ENCODE measurements around the gene ULK4.
A peak's percentile ranks its signal among the peaks of the same experiment; 100 is the strongest.
"Not testable (repeated sequence)": the region's sequence is repeated elsewhere in the genome, so short reads cannot be mapped to it uniquely, and the experiment has no call there.

Gene ULK4

GRCh38 chr3:41450416-41451231, 511.3 kb downstream of the ULK4 start:
- in situ Hi-C loops (cut with HindIII; ENCODE audit: low pct_ligation_motif_present, low pct_unique_long_range_greater_than_20kb, low sequenced_read_pairs) = no loop called here
- DNase-seq = peak; percentile 13

- no peak for DNase-seq
- in situ Hi-C loops (cut with HindIII; ENCODE audit: low pct_ligation_motif_present, low pct_unique_long_range_greater_than_20kb, low sequenced_read_pairs) = no loop called here
Measured at GRCh38 chr3:41448396-41448795, 513.5 kb downstream of the ULK4 start.

GRCh38 chr3:41447701-41448100, 514.2 kb downstream of the ULK4 start:
- in situ Hi-C loops (cut with HindIII; ENCODE audit: low pct_ligation_motif_present, low pct_unique_long_range_greater_than_20kb, low sequenced_read_pairs) = no loop called here
- DNase-seq = no peak

- DNase-seq; in situ Hi-C loops (cut with HindIII; ENCODE audit: low pct_ligation_motif_present, low pct_unique_long_range_greater_than_20kb, low sequenced_read_pairs): not testable (repeated sequence)
Measured at GRCh38 chr3:41446316-41446715, 515.6 kb downstream of the ULK4 start.

- DNase-seq = no peak
- in situ Hi-C loops (cut with HindIII; ENCODE audit: low pct_ligation_motif_present, low pct_unique_long_range_greater_than_20kb, low sequenced_read_pairs) = no loop called here
Measured at GRCh38 chr3:41441568-41441967, 520.3 kb downstream of the ULK4 start.

- in situ Hi-C loops (cut with HindIII; ENCODE audit: low pct_ligation_motif_present, low pct_unique_long_range_greater_than_20kb, low sequenced_read_pairs) = no loop called here
- no peak for DNase-seq
Measured at GRCh38 chr3:41441139-41441538, 520.8 kb downstream of the ULK4 start.

- in situ Hi-C loops (cut with HindIII; ENCODE audit: low pct_ligation_motif_present, low pct_unique_long_range_greater_than_20kb, low sequenced_read_pairs) = no loop called here
- DNase-seq = no peak
Measured at GRCh38 chr3:41436983-41437382, 524.9 kb downstream of the ULK4 start.

- in situ Hi-C loops (cut with HindIII; ENCODE audit: low pct_ligation_motif_present, low pct_unique_long_range_greater_than_20kb, low sequenced_read_pairs) = no loop called here
Measured at GRCh38 chr3:41434781-41435180, 527.1 kb downstream of the ULK4 start.

GRCh38 chr3:41431386-41431785, 530.5 kb downstream of the ULK4 start:
- in situ Hi-C loops (cut with HindIII; ENCODE audit: low pct_ligation_motif_present, low pct_unique_long_range_greater_than_20kb, low sequenced_read_pairs) = no loop called here
- peak; percentile 63 for DNase-seq

More at GRCh38 chr3:41434781-41435180, 527.1 kb downstream of the ULK4 start:
- DNase-seq = no peak

- in situ Hi-C loops (cut with HindIII; ENCODE audit: low pct_ligation_motif_present, low pct_unique_long_range_greater_than_20kb, low sequenced_read_pairs) = no loop called here
Measured at GRCh38 chr3:41430886-41431285, 531.0 kb downstream of the ULK4 start.

GRCh38 chr3:41430391-41430790, 531.5 kb downstream of the ULK4 start:
- DNase-seq = no peak
- in situ Hi-C loops (cut with HindIII; ENCODE audit: low pct_ligation_motif_present, low pct_unique_long_range_greater_than_20kb, low sequenced_read_pairs) = no loop called here

More at GRCh38 chr3:41430886-41431285, 531.0 kb downstream of the ULK4 start:
- DNase-seq = no peak

- in situ Hi-C loops (cut with HindIII; ENCODE audit: low pct_ligation_motif_present, low pct_unique_long_range_greater_than_20kb, low sequenced_read_pairs) = no loop called here
- DNase-seq = no peak
Measured at GRCh38 chr3:41426485-41426884, 535.4 kb downstream of the ULK4 start.

GRCh38 chr3:41424543-41425300, 537.2 kb downstream of the ULK4 start:
- in situ Hi-C loops (cut with HindIII; ENCODE audit: low pct_ligation_motif_present, low pct_unique_long_range_greater_than_20kb, low sequenced_read_pairs) = no loop called here
- no peak for DNase-seq

- DNase-seq = no peak
- in situ Hi-C loops (cut with HindIII; ENCODE audit: low pct_ligation_motif_present, low pct_unique_long_range_greater_than_20kb, low sequenced_read_pairs) = no loop called here
Measured at GRCh38 chr3:41419809-41420208, 542.1 kb downstream of the ULK4 start.

- peak; percentile 62 for DNase-seq
- in situ Hi-C loops (cut with HindIII; ENCODE audit: low pct_ligation_motif_present, low pct_unique_long_range_greater_than_20kb, low sequenced_read_pairs) = no loop called here
Measured at GRCh38 chr3:41418961-41419691, 542.8 kb downstream of the ULK4 start.

GRCh38 chr3:41417574-41417973, 544.3 kb downstream of the ULK4 start:
- DNase-seq = no peak
- in situ Hi-C loops (cut with HindIII; ENCODE audit: low pct_ligation_motif_present, low pct_unique_long_range_greater_than_20kb, low sequenced_read_pairs) = no loop called here

- in situ Hi-C loops (cut with HindIII; ENCODE audit: low pct_ligation_motif_present, low pct_unique_long_range_greater_than_20kb, low sequenced_read_pairs) = no loop called here
- no peak for DNase-seq
Measured at GRCh38 chr3:41411065-41411464, 550.8 kb downstream of the ULK4 start.

- in situ Hi-C loops (cut with HindIII; ENCODE audit: low pct_ligation_motif_present, low pct_unique_long_range_greater_than_20kb, low sequenced_read_pairs) = no loop called here
- DNase-seq = no peak
Measured at GRCh38 chr3:41405466-41405865, 556.4 kb downstream of the ULK4 start.

GRCh38 chr3:41404582-41404981, 557.3 kb downstream of the ULK4 start:
- in situ Hi-C loops (cut with HindIII; ENCODE audit: low pct_ligation_motif_present, low pct_unique_long_range_greater_than_20kb, low sequenced_read_pairs) = no loop called here
- DNase-seq = no peak

Measured in ACHN (cell line).